ENCODE data around the gene DTNBP1.

Gene DTNBP1

DNA sequence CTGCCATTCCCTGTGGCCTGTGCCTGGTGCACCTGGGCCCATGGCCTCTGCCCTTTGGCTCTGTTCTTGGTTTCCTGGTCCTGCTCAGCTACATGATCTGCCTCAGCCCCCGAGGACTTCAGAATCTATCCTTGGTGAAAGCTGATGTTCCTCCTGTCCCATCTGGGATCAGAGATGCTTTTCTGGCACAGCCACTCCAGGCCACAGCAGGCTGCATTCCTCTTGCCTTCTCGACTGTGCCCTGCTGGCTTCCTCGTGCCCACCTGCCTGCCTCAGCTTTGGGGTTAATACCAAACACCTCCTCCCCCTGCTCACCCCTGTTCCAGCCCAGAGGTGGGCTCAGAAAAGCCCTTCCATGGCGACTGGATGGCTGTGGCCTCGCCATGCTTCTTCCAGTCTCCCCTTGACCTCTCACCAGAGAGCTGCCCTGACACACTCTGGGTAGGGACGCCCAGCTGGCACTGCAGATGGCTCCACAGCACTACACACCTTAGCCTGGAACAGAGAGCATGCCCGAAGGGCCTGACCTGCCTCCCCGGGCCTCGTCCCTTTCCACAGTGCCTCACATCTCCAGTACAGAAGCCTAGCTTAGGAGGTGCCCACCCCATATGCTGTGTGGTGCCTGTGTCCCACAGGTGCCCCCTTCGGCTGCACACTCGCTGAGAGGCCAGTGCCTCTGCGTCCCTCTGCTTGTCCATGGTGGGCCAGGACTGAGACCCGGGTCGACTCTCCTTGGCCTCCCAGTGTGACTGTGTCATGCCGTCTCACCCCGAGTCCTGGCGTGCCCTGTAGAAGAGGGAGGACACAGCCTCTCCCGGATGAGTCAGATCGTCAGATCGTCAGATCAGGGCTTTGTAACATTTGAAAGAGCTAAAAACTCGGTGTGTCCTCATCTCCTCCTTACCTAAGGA, 148.8 kb downstream of the DTNBP1 start:
- DNase-seq (ENCODE audit: low spot score): no peak

GRCh38 chr6:15513131-15513771, 149.6 kb downstream of the DTNBP1 start:
- DNase-seq (ENCODE audit: low spot score): no peak

- no peak for DNase-seq (ENCODE audit: low spot score)
Measured at GRCh38 chr6:15512721-15513120, 150.1 kb downstream of the DTNBP1 start.

- DNase-seq (ENCODE audit: low spot score): no peak
Measured at GRCh38 chr6:15512126-15512525, 150.7 kb downstream of the DTNBP1 start.

GRCh38 chr6:15511248-15512125, 151.3 kb downstream of the DTNBP1 start:
- DNase-seq (ENCODE audit: low spot score): no peak

- DNase-seq (ENCODE audit: low spot score): no peak
Measured at GRCh38 chr6:15510536-15511247, 152.1 kb downstream of the DTNBP1 start.

DNA sequence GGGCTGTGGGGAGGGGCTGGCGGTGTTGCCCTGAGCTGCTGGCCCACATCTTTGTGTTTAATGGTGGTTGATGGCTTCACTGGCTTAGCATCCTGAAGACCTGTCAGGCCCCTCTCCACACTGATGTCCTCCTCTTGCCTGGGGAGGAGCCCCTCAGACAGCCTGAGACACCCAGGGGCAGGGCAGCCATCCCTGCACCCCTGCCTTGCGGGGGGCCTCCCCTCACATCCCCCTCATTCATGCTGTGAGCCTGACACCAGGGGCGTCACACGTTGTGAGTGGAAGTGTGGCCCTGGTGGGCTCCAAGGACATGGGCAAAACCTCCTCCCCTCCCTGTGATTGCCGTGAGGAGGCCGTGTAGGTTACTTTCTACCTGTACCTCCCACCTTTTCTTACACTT, 152.7 kb downstream of the DTNBP1 start:
- no peak for DNase-seq (ENCODE audit: low spot score)

GRCh38 chr6:15509335-15509933, 153.4 kb downstream of the DTNBP1 start:
- no peak for DNase-seq (ENCODE audit: low spot score)

DNA sequence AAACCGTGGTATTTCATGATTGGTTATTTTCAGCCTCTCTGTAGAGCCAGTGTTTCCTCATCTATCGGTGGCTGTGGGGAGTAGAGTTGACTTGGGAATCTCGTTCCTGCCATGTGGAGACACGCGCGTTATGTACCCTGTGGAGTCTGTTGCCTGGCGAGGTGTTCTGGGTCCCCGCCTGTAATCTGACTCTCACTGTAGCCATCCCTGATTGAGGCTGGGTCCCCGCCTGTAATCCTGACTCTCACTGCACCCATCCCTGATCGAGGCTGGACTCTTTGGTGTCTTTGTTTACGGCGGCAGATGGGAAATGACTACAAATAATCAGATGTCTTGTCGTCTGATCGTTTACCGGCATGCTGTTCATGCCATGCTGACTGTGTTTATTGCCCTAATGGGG, 153.9 kb downstream of the DTNBP1 start:
- DNase-seq (ENCODE audit: low spot score): no peak

GRCh38 chr6:15508441-15508871, 154.4 kb downstream of the DTNBP1 start:
- no peak for DNase-seq (ENCODE audit: low spot score)

- DNase-seq (ENCODE audit: low spot score): no peak
Measured at GRCh38 chr6:15507746-15508145, 155.1 kb downstream of the DTNBP1 start.

GRCh38 chr6:15507221-15507620, 155.6 kb downstream of the DTNBP1 start:
- no peak for DNase-seq (ENCODE audit: low spot score)

- DNase-seq (ENCODE audit: low spot score): no peak
Measured at GRCh38 chr6:15506066-15506465, 156.8 kb downstream of the DTNBP1 start.

DNA sequence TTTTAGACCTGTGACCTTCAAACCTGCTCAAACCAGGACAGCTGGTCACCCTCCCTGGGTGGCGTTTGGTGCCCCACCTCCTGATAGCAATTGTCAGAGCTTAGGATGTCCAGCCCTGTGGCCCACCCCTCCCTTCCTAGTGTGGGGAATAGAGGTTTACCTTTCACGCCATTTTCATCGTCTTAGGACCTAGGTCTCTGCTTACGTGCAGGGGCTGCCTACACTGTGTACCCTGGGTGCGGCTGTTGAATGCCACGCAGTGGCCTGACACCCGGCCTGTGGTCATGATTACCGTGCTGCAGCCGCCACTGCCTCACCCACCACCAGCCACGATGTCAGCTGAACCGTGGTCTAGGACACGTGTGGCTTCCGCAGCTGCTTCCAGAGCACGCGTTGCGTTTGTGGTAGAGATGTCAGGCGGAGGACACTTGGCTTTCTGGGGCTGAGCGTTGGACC, 157.3 kb downstream of the DTNBP1 start:
- no peak for DNase-seq (ENCODE audit: low spot score)

- no peak for DNase-seq (ENCODE audit: low spot score)
Measured at GRCh38 chr6:15504581-15505350, 158.1 kb downstream of the DTNBP1 start.

DNA sequence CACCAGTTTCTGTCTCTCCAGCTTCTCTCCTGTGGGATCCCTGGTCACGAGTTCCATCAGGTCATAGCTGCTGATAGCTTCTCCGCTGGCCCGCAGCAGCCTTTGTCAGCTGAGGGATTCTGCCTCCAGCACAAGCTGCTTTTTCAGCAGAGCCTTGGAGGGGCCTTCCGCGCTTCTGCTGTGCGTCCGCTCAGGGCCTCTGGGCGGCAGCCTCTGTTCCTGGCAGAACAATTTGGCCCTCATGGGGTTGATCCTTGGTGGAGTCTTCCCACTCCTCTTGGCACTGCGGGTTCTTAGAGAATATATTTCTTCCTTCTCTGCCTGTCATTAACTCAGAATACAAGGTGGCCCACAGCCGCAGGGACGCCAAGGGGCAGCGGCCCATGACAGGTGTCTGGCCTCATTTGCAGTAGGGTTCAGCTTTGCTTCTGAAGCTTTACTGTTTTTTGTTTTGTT, 158.8 kb downstream of the DTNBP1 start:
- DNase-seq (ENCODE audit: low spot score): no peak

DNA sequence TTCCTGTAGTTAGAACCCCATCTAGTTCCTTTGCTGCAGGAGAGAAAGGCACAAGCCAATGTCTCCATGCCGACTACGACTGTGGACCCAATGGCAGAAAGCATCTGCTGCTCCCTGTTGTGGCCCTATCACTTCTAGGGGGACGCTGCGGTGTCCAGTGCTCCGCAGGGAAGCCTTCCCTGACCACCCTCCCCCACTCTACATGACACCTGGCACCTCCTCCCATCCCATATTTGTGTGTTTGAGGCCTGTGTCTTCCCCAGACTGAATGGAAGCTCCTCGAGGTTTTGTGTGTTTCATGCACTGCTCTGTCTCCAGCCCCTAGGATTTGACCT, 159.5 kb downstream of the DTNBP1 start:
- no peak for DNase-seq (ENCODE audit: low spot score)

DNA sequence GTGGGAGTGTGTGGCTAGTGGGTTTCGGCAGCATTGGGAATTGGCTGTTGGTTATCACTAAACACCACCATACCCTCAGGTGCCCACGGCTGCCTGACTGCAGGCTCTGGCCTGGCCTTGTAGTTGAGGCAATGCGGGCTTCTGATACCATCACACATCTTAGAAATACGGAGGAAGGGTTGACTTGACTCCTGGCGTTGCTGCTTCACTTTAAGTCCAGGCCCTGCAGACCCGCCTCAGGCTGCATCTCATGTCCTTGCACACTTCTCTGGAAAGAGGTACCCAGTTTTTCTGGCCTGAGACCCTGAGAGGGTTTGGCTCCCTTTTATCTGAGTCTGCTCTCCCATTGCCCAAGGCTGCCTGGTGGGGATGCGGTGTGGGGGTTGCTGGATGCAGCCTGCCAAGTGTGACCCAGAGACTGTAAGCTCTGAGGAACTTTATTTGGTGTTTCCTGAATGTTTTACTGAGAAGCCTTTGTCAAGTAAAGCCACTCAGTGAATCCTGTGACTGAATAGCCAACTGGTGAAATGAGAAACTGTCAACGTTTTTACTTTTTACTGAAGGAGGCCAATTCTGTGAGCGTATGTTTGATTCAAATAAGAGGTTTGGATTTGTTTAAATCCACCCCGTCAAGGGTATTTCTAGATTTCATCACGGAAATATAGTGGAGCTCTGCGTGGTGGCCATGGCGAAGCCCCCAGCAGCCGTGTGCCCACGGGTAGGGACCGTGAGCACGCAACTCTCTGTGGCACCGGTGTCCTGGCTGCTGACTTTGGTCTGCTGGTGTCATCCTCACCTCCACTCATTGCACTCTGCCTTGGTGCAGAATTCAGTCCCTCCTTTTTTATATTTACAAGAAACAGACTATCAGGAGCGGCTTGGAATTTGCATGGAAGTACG, 160.1 kb downstream of the DTNBP1 start:
- DNase-seq (ENCODE audit: low spot score): no peak

GRCh38 chr6:15501826-15502445, 160.9 kb downstream of the DTNBP1 start:
- no peak for DNase-seq (ENCODE audit: low spot score)
